GM18519 (cell line): Measurements from ENCODE around the gene FOS.
A peak's percentile ranks its signal among the peaks of the same experiment; 100 is the strongest.

Experiments used
- ATAC-seq: cut with Tn5 transposase; IDR thresholded peaks from one replicate; pipeline ENCODE4 v1.9.1; 2021; ENCODE audit warnings: mild to moderate bottlenecking, moderate library complexity; ENCODE audit not compliant: unreplicated experiment, low FRiP score

The FOS gene

DNA sequence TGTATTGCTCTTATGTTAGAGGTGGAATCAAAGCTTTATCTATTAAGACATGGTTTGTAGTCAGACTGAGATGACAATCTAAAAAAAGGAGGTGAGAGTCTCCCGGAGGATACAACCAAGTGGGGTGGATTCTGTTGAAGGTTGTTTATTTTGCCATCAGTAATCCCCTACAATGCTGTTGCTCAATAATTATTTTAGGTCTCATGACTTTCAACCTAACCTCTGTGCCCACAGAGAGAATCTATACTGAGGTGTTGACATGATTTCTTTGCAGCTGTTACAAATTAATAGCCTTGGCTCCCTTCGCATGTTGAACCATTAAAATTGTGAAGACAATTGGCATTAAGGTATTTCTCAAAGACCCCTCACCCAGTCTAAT is 28.7 kb upstream of the FOS start:
- no peak for ATAC-seq

DNA sequence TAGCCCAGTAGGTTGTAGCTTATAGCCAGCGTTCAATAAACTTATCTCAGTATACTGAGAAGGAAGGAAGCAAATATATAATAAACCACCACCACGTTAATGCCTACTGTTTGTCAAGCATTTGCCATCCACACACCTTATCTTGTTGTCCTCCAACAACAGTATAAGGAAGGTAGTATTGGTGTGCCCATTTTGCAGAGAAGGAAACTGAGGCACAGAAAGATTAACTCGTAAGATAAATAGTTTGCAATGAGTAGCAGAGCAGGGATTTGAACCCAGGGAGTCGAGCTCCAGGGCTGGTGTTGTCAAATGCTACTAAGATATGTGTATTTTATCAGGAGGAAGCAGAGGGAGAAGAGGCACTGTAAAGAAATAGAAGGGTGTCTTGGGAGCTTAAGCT is 27.8 kb upstream of the FOS start:
- no peak for ATAC-seq

DNA sequence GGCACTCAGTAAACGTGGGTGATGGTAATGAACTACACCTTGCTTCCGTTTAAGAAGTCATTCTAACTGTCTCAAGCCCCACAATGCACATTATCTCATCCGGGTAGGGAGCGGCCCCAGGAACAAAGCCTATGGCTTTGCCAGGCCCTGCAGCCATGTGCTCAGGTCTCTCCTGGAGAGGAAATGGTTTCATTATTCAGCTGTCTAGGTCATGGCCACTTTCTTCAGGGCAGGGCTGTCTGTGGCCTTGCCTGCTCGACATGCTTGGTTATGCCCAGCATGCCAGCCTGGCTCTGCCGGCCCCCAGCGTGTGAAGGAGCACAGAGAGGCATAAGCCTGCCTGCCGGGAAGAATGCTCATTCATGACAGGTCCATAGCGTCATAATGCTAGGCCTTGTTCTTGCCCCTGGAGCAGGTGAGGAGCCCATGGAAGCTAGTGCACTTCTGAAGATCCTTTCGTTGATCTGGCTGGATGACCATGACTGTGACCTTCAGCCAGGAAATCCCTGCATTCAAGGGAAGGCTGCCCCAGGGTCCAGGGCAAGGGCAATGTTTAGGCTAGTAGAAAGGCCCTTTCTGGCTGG is 26.3 kb upstream of the FOS start:
- no peak for ATAC-seq

DNA sequence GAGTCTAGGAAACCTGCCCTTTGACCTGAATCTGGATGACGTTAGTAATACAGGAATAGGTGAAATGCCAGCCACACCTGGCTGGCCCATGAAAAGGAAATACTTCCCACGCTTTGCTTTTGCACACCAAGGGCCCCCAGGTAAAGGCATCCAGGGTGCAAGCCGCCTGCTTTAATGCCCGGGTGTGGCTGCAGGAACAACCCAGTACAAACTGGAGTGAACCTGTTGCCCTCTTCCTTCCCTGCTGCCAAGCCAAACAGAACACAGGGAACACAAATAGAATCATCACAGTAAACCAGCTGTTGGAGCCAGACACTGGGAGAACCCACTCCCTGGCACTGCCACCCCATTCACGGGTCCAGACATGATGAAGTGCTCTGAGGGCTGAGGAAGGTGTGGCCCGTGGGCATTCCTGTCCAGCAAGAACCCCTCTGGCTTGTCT is 24.2 kb upstream of the FOS start:
- no peak for ATAC-seq

DNA sequence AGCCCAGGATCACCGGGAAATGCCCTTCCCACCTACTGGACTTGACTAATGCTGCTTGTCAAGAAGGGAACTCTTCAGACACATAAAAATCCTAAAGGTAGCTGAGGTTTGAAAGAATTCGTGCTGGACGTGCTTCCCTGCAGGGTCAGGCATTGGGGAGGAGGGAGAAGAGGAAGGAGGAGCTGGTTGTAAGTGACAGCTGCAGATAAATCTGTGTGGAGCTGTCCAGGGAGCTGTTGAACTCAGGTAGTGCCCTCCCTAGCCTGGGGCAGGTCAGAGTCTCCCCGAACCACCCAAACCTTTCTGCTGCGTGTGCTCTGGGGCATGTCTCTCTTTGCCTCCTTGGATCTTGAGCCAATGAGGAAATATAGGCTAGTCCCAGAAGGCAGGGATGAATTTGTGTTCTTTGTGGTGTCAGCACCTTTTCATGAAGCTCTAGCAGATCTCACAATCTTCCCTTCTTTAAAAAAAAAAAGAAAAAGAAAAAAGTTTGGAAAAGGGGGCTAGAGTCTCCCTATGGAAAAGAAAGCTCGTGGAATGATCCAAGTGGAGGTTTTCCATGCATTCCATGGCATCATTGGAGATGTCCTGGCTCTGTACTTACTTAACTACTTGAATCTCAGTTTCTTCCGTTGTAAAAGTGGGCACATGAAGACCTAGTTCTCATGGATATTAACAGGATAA is 23.6 kb upstream of the FOS start:
- no peak for ATAC-seq

DNA sequence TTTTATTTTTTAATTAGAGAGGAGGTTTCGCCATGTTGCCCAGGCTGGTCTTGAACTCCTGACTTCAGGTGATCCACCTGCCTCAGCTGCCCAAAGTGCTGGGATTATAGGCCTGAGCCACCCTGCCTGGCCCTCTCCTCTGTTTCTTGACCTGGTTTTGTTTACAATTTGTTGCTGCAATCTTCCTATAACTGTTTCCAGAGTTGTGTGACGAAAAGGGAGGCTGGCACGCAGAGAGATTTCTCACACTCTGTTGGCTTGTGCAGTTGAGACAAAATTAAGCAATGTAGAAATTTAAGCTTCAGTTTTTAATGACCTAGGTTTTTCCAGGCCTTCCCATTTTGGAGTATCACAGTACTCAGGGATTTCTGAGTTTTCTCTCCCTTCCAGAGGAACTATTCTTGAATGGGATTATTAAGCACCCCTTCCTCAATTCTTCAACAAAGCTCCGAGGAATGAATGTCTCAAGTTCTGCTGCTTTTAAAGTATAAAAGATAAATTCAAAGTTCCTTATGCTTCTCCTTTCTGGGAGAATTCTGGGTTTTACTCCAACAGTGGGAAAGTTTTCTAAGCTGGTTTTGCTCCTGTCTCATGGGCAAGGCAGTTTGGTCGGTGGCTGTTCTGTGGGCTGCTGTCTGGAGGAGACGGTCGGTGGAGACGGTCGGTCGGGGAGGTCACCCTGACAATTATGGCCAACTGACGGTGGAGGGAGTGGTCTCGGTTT is 20.4 kb upstream of the FOS start:
- ATAC-seq, result peak; percentile 3

DNA sequence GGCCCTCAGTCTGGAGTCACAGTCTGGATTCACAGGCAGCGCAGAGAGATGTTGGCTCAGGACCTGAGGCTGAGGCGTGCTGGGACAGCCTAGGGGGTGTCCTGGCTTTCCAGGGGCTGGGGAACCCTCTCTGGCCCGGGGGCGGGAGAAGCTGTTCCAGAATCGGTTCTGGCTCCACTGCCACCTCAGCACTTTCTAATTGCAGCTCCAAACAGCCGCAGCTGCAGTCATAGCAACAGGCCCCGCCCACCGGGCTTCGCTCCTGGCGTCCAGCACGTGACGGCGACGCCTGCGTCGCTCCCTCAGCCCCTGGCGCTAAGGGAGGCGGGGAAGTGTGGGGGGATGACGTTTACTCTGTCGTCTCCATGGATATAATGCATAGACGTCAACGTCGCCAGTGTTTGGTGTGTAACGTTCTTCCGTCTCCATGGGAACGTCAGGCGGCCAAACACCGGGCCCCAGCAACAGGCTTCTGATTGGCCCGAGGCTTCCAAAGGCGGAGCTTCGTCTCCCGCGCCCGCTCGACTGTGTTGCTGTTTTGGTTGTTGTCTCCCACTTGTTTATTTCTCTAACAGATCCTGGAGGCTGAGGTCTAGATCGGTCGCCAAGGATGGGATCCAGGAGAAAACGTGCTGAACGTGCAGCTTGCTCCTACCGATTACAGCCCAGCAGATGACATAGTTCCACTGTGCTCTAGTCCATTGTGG is 19.7 kb upstream of the FOS start:
- ATAC-seq, result peak; percentile 87

DNA sequence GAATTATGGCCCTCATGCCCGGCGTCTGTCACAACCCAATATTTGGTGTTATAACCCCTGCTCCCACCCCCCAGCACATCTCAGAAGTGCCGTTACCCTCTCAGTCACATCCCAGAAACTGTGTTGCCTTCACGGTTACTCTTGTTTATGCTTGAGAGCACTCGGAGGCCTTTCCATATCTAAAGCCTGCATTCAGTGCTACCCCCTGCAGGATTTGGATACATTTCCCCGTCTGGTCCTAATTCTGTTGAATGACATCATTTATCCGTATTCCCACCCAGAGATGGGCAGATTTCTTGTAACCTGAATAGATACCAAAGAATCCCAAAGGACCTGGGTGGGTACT is 19.1 kb upstream of the FOS start:
- no peak for ATAC-seq

DNA sequence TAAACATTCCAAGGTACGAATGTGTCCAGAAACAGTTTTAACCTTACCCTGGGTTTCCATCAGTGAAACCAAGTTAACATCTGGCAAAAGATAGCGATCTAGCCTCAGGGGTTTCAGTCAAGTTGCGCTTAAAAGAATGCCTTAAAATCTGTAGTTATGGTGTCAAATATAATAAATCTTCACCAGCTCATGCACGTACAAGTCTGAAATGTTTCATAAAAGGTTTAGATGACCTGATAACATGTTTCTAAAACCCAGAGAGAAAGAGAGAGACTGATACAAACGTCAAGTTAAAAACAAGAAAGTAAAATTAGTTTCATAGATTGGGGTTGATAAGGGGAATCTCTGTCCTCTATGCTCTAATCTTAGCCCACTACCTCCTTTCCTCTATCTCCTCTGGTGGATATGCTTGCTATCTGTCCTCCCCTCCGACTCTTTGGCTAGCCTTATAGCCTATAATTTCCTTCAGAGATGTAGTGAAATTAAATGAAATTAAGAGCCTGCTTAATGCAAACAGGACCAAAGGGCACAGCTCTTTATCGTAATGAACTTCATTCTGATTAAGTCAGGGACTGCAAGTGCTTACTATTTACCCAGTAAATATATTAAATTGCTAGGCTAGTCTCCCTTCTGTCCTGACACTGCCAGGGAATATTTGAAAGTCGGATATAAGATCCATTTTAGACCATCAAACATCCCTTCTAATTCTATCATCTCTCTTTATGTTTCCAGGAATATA is 18.4 kb upstream of the FOS start:
- no peak for ATAC-seq

DNA sequence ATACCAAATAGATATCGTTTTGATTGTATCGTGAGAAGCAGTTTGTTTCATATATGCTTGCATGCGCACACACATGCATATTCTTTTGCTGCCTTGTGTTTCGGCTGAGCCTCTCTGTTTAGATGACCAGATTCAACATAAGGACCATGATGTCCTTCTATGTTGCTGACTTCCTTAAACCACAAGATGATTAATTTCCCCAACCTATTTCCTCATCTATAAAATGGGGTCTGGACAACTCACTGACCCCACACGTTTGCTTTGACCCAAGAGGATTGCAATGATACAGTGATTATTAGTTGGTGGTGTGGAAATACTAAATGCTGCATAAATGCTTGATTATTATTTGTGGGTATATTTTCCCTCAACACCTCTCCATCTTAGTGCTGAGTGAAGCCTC is 16.8 kb upstream of the FOS start:
- ATAC-seq, result no peak

DNA sequence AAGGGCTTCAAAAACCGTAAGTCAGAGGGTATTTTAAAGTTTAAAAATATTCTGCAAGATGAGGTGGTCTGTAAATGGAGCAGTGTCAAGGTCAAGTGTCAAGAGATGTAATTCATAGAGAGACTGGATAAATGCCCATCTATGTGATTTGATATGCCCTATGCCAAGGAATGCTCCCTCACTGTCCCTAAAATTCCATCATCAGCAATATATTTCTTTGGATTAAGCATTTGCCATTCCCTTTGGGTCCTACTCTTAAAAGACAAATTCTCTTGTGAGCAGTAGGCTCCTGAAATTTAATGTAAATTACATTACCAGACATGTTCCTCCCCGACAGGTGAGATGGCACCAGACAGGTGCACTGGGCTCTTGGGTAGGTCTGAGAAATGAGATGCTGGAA is 16.0 kb upstream of the FOS start:
- no peak for ATAC-seq

DNA sequence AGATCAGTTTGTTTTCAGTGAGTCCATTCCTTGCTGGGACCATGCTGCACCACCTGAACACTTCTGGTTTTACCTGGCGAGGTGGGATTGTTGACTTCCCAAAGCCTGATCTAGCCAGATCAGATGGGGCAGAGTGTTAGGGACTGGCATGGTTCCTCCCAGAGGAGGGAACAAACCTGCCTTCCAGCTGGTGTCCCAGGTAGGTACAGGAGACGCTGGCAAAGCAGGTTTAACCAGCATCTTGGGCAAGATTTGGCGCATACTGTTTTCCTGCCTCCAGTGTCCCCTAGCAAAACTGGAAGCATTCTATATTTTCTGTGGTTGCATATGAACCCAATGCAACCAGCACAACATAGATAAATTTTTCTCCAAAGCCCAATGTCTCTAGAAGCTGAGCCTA is 14.6 kb upstream of the FOS start:
- ATAC-seq, result no peak

DNA sequence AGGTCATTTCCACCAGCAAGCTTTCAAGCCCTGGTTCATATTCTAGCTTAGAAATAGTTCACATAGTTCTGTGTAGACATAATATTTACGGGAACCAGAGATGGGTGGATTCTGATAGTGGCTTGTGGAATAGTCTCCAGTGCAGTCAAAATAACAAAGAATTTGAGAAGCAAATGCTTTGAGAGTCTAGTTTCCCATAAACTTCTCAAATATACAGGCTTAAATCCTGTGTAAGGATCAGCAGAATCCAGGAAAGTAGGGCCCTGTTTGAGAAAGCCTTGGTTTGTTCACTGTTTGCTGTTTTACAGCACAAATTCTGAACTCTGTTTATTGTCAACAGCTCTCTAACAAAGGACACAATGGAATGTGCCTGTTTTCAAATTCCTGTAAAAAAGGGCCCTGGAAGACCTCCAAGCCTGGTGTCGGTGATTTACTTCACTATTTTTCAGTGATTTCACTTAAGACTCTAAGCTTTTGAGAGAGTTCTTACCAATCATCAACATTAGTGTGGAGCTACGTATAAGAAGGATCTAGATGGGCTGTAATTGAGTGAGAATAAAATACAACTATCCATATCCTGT is 11.4 kb upstream of the FOS start:
- no peak for ATAC-seq

DNA sequence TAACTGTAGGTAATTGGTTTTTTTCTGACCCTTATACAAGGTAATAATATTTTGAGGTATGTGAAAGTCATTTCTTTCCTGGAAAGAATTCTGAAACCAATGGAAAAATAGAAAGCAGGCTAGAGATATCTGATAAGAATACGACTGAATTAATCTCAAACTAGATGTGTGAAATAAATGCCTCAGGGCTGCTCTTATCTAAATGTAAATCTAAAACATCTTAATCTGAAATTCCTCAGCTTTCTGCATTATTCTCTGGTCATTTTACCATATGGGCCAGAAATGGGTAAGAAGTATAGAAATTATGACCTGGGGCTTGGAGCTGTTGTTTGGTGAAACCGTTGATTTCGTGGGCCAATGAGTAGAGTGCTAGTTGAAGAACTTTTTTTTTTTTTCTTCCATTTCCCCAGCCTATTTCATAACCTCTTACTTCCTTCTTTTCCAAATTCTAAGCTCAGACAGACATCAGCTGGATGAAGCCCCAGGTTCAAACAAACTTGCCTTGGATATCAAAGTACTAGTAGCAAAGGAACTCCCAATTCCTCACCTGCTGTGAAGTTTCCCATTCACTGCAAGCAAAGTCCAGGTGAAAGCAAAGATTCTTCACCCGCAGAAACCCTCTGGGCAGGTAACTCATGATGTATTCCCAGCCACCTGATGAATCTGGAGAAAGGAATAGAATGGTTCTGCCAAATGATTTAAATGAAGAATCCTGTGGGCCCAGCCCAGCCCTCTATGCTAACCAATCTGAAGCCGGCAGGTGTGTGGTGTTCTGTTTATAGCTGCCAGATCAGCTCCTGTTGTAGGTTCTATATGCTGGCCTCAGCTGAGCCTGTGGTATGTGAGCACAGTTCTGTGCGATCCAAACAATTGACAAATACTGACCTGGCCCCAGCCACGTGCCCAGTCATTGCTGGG is 9.7 kb upstream of the FOS start:
- no peak for ATAC-seq

DNA sequence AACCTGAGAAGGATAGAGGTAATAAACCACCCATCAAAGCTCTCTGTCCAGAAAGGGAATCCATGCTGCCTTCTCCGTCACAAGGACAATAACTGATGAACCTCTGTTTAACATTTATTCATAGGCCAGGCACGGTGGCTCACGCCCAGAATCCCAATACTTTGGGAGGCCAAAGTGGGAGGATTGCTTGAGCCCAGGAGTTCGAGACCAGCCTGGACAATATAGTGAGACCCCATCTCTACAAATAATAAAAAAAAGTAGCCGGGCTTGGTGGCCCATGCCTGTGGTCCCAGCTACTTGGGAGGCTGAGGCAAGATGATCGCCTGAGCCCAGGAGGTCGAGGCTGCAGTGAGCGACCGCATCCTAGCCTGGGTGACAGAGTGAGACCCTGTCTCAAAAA is 7.1 kb upstream of the FOS start:
- ATAC-seq, result no peak

DNA sequence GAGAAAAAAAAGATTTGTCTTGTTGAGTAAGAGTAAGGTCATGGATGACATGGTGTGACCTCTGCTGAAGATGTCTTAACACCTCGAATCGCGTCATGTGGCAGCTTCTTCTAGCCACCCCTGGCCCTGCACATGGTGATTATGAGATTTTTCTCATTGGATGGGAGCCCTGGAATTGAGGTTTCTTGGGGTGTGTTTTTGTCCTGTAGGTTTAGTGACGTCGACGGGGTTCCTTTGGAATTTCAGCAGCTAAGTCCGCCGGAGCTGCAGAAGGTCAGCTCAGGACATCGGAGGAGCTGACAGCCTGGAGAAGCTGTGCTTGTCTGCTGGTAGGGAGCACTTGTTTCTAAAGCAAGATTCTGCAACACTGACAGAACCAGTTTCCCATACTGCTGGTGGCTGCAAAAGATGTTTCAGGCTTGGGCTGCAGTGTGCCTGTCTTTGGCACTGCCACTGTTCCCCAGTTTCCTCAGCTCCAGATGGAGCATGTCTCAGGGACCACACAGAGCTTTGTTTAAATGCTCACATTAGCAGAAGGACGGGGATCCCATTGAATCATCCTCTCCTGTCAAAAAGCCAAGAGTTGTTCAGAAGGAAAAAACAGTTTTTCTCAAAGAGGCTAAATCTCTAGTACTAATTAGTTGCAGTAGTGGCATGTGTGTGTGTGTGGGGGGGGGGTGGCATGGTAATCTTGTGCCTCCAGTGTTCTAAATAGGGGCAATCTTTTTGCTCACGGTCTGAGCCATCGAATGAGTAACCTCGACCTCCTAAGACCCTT is 5.2 kb upstream of the FOS start:
- no peak for ATAC-seq

DNA sequence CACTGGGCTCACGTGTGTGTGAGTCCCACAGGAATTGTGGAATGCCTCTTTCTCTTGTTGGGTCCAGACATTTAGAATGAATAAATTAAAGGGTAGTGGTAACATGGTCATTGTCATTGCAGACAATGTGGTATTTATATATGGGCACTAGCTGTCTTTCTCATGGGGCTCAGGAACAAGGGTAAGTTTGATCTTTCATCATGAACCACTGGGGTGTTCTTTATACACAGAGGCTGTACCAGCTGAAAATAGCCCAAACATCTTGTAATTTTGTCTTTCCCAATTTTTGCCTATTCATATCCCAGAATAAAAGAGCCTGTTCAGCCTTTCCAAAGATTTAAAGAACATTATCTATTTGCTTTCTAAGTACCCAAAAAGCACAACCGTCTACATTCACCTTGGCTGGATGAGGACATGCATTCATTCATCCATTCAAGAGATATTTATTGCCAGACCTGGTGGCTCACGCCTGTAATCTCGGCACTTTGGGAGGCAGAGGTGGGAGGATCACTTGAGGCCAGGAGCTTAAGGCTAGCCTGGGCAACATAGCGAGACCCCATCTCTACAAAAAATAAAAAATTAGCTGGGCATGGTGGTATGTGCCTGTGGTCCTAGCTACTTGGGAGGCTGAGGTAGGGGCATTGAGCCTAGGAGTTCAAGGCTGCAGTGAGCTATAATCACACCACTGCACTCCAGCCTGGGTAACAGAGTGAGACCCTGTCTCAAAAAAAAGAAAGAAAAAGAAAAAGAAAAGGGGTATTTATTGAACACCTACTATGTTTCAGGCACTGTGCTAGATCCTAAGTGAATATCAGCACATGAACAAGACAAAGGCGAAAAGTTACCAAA is 4.4 kb upstream of the FOS start:
- ATAC-seq, result no peak
